HFFc6 (cell line): Measurements from ENCODE around the gene ACVR1B. TPM values are rescaled to one million over a fixed set of nuclear protein-coding genes. Genes with fewer than 3 reads are reported as not detected.
A peak's percentile ranks its signal among the peaks of the same experiment; 100 is the strongest.

Experiments used
- DNase-seq: peaks from one replicate; pipeline ENCODE4 v3.0.0-alpha.2; 2018
- H3K27ac Mint-ChIP-seq: 2 replicates; pipeline ENCODE4 v1.8.0; 2020; ENCODE audit warnings: mild to moderate bottlenecking, mixed read lengths
- H3K27me3 Mint-ChIP-seq: 2 replicates; pipeline ENCODE4 v1.8.0; 2021; ENCODE audit warnings: mild to moderate bottlenecking, moderate library complexity, mixed read lengths; ENCODE audit not compliant: insufficient read depth
- H3K36me3 Mint-ChIP-seq: 2 replicates; pipeline ENCODE4 v1.8.0; 2021; ENCODE audit warnings: low read depth, mixed read lengths
- H3K4me1 Mint-ChIP-seq: 2 replicates; pipeline ENCODE4 v1.8.0; 2020; ENCODE audit warnings: low read depth, mixed read lengths
- H3K4me3 Mint-ChIP-seq: 2 replicates; pipeline ENCODE4 v1.8.0; 2020; ENCODE audit warnings: mild to moderate bottlenecking, moderate library complexity, mixed read lengths
- H3K9me3 Mint-ChIP-seq: 2 replicates; pipeline ENCODE4 v1.8.0; 2020; ENCODE audit warnings: mild to moderate bottlenecking, mixed read lengths
- CTCF ChIP-seq: fragments of 200-600 bp; sonication (generic); IDR thresholded peaks from 2 replicates; pipeline ENCODE4 v1.5.0; 2021; ENCODE audit warnings: antibody characterized with exemption, mild to moderate bottlenecking
- total RNA-seq, 6 experiments: library from RNA; stranded (reverse); fragmentation: NEBNext Ultra II Directional; extraction: Animal tissue kit (Norgen Biotek cat#: 25700); gene quantifications; 2 replicates in 1 of 6; 3 replicates in 5 of 6; pipeline ENCODE4 v1.2.3, GENCODE V29; 2021

ACVR1B gene
- total RNA-seq, 6 experiments from 2014 or later = 13.1 to 15.2 (median 14.0) TPM

DNA sequence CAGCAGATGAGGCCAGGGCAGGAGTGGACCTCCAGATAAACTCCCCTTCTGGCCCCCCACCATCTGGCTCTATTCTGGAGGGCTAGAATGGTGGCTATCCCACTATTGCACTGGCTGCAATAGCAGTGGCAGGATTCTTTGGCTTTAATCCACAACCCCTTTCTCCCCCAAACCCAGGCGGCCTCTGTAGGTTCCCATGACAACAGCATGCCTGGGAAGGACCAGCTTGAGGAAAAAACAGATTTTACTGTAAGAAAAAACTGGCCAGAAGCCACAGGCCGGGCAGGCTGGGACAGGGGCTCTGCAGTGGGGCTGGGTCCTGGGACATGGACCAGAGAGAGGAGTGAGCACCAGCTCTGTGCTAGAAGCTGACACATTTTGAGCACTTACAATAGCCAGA lies 13.6 kb upstream of the ACVR1B start:
- no peak overlapping the region for H3K4me3 Mint-ChIP-seq
- TF ChIP-seq CTCF = no peak
- peaks cover 14% of the 10 kb centered on the region for H3K4me1 Mint-ChIP-seq
- no peaks in the 10 kb centered on the region for H3K9me3 Mint-ChIP-seq
- DNase-seq = no peak
- H3K27ac Mint-ChIP-seq = no peak overlapping the region
- no peaks in the 10 kb centered on the region for H3K36me3 Mint-ChIP-seq
- peaks cover 23% of the 10 kb centered on the region for H3K27me3 Mint-ChIP-seq

DNA sequence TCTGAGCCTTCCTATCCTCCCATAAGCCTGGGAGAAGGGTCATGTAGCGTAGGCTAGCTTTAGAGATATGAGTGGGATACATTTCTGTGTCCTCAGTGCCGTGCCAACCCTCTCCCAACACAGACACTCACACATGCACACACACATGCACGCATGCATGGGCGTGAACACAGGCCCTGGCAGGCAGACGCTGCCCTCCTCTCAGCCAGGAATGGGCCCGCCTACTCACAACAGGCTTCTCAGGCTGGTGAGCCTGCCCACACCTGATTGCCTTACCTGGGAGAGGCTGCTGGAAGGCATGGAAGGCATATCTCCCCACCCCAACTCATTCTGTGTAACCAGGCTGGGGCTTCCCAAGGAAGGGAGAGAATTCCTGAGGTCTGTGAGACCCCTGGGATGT lies 12.8 kb upstream of the ACVR1B start:
- DNase-seq = no peak
- Mint-ChIP-seq H3K27ac (no peak overlapping the region), H3K36me3 (no peaks in the 10 kb centered on the region; the same call in 1 of the 2 replicates), H3K27me3 (peaks cover 23% of the 10 kb centered on the region), H3K4me1 (peaks cover 14% of the 10 kb centered on the region), H3K4me3 (no peak overlapping the region), H3K9me3 (peaks cover 5% of the 10 kb centered on the region)
- TF ChIP-seq CTCF = no peak

- peak; percentile 16 for DNase-seq
- Mint-ChIP-seq H3K36me3 (peaks cover 16% of the 10 kb centered on the region), H3K27me3 (peaks cover 13% of the 10 kb centered on the region), H3K9me3 (peaks cover 22% of the 10 kb centered on the region), H3K4me3 (no peak overlapping the region), H3K27ac (no peak overlapping the region), H3K4me1 (peaks cover 14% of the 10 kb centered on the region)
- TF ChIP-seq CTCF = no peak
Measured at GRCh38 chr12:51941011-51941581, 10.4 kb upstream of the ACVR1B start.

DNA sequence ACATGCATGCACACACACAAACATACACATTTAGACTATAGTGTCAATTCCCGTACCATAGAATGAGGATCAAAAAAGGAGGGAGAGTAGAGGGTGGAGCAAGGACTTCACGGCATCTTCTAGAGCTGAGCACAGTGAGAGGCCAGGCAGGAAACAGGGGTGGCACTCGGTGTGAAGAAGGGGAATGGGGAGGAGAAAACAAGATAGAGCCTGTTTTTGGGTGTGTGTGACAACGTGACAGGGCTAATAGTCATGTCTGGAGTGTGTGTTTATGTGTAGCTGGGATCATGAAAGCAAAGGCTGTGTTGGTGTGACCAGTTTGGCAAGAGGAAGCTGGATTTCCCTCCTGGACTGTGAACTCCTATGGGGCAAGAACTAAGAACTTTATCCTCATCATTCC lies 9.9 kb upstream of the ACVR1B start:
- Mint-ChIP-seq H3K36me3 (peaks cover 16% of the 10 kb centered on the region), H3K4me3 (no peak overlapping the region), H3K9me3 (peaks cover 24% of the 10 kb centered on the region), H3K4me1 (peaks cover 14% of the 10 kb centered on the region), H3K27me3 (peaks cover 13% of the 10 kb centered on the region), H3K27ac (no peak overlapping the region)
- no peak for DNase-seq
- TF ChIP-seq CTCF = no peak

DNA sequence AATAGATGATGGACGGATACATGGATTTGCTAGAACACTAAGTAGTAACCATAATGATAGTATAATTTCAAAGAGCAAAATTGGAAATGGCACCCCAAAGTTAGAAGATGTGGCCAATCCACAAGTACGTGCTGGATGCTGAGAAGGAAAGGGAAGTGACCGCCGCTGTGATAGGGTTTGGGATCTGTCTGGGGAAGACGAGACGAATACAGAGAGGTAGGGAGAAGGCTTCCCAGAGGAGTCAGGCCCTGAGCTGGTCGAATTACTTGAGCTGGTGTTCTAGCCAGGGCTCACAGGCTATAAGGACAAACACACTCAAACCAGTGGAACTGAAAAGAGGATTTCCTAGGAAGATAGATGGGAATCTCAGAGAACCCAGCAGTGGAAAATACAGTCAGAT lies 9.4 kb upstream of the ACVR1B start:
- TF ChIP-seq CTCF = no peak
- no peak for DNase-seq
- Mint-ChIP-seq H3K4me3 (no peak overlapping the region), H3K27me3 (peaks cover 13% of the 10 kb centered on the region), H3K9me3 (peaks cover 26% of the 10 kb centered on the region), H3K4me1 (peaks cover 14% of the 10 kb centered on the region), H3K27ac (no peak overlapping the region), H3K36me3 (peaks cover 16% of the 10 kb centered on the region)
